LoVo (cell line): Measurements from ENCODE around the gene DCLRE1B.
"Not testable (repeated sequence)": the region's sequence is repeated elsewhere in the genome, so short reads cannot be mapped to it uniquely, and the experiment has no call there.

Experiments used
- DNase-seq: peaks from one replicate; pipeline ENCODE4 v3.0.0-alpha.2; 2016; ENCODE audit warnings: low spot score

DCLRE1B gene

GRCh38 chr1:113948151-113948550, 43.0 kb downstream of the DCLRE1B start:
- not testable (repeated sequence) for DNase-seq

- no peak for DNase-seq
Observed at GRCh38 chr1:113949007-113949406, 43.9 kb downstream of the DCLRE1B start.

GRCh38 chr1:113950908-113951307, 45.8 kb downstream of the DCLRE1B start:
- no peak for DNase-seq

GRCh38 chr1:113951719-113952118, 46.6 kb downstream of the DCLRE1B start:
- no peak for DNase-seq

- DNase-seq, result no peak
Observed at GRCh38 chr1:113957984-113958383, 52.9 kb downstream of the DCLRE1B start.

- DNase-seq, result no peak
Observed at GRCh38 chr1:113958691-113959090, 53.6 kb downstream of the DCLRE1B start.

- DNase-seq, result no peak
Observed at GRCh38 chr1:113963281-113963906, 58.3 kb downstream of the DCLRE1B start.
